MCF 10A (cell line): ENCODE results near the gene PRSS16. TPM values are rescaled to one million over a fixed set of nuclear protein-coding genes. Genes with fewer than 3 reads are reported as not detected.

Source experiments
- BruUV-seq: library from RNA; stranded (reverse); fragments of 400-500 nt; replicated peaks from 2 replicates; lab custom pipeline; 2021; lab: Mats Ljungman, UMichigan
- CTCF ChIA-PET: fragments of 300-600 bp; sonication (Branson Sonifier 250); formaldehyde crosslinking; extraction: SDS; loops from one replicate; lab custom pipeline; 2021; ENCODE audit warnings: antibody characterized with exemption, inconsistent platforms; lab: Yijun Ruan, JAX
- POLR2A ChIA-PET: fragments of 300-600, 350-650 bp; sonication (Branson Sonifier 250); formaldehyde crosslinking; extraction: SDS; loops from one replicate; lab custom pipeline; 2020; ENCODE audit warnings: antibody characterized with exemption, inconsistent platforms; lab: Yijun Ruan, JAX
- DNase-seq: peaks from one replicate; pipeline ENCODE4 v3.0.0-alpha.2; 2018; ENCODE audit not compliant: unreplicated experiment
- H3K27ac Mint-ChIP-seq: one replicate; pipeline ENCODE4 v1.8.0; 2022; ENCODE audit warnings: mild to moderate bottlenecking, low read depth, mixed read lengths; ENCODE audit not compliant: unreplicated experiment
- H3K27me3 Mint-ChIP-seq: one replicate; pipeline ENCODE4 v1.8.0; 2022; ENCODE audit warnings: mixed read lengths; ENCODE audit not compliant: insufficient read depth, unreplicated experiment
- H3K36me3 Mint-ChIP-seq: one replicate; pipeline ENCODE4 v1.8.0; 2022; ENCODE audit warnings: mild to moderate bottlenecking, moderate library complexity, mixed read lengths; ENCODE audit not compliant: insufficient read depth, unreplicated experiment
- H3K4me1 Mint-ChIP-seq: one replicate; pipeline ENCODE4 v1.8.0; 2022; ENCODE audit warnings: mixed read lengths; ENCODE audit not compliant: insufficient read depth, unreplicated experiment
- H3K4me3 Mint-ChIP-seq: one replicate; pipeline ENCODE4 v1.8.0; 2022; ENCODE audit warnings: mild to moderate bottlenecking, moderate library complexity, mixed read lengths; ENCODE audit not compliant: unreplicated experiment
- H3K9me3 Mint-ChIP-seq: one replicate; pipeline ENCODE4 v1.8.0; 2022; ENCODE audit warnings: mixed read lengths; ENCODE audit not compliant: unreplicated experiment
- intact Hi-C: fragments of 100-400 bp; cut with micrococcal nuclease; formaldehyde crosslinking; loops from 2 replicates; pipeline ENCODE4 v1.14.1; 2022
- total RNA-seq: library from RNA; stranded (reverse); gene quantifications from 2 replicates; pipeline ENCODE4 v1.2.3, GENCODE V29; 2022
- TF ChIP-seq, protein P1 (sequence below): fragments of 200-600 bp; IDR thresholded peaks from one replicate; pipeline ENCODE4 v1.8.0; 2022; ENCODE audit warnings: antibody characterized with exemption, mild to moderate bottlenecking; ENCODE audit not compliant: unreplicated experiment

PRSS16 gene
- total RNA-seq, 1 experiment from 2014 or later: 22.8 TPM

DNA sequence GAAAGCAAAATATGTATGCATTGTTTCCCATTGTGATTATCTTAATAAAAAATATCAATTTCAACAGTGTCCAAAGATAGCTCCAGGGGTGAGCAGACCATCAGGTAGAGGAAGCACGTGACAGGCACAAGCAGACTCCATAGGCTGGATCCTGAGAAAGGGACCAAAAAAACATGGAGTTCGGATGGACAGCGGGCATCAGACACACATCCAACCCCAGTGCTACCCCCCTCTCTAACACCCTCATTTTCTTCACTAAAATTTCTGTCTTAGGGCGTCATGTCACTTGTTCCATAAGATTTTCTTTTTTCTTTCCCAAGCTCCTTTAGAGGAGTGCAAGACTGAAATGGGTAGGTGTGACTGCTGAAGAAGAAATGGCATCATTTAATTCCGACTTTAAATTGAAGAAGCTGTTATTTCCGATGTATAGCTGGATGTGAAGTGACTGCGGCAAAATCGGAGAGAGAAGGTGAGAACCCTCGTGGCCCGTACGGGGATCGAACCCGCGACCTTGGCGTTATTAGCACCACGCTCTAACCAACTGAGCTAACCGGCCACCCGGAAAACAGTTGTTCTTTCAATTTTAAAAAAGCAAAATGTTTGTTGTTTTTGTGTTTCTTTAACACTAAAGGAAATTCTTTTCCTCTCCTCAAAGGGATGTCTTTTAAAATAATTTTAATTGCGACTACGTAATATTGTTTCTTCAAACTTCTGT, 10.3 kb upstream of the PRSS16 start:
- ChIA-PET CTCF (interaction anchor here (0.5 to 1.5 kb wide), 4 partner anchors 24 to 1175 kb away, joined by 3 to 4 read pairs (median 4); no protein-coding TSS in a partner anchor), POLR2A (interaction anchor here (0.5 to 4.1 kb wide), 10 partner anchors 12 to 1190 kb away, joined by 3 to 24 read pairs (median 4); a partner anchor contains a TSS)
- peak; percentile 52 for DNase-seq
- Mint-ChIP-seq H3K27ac (peak overlapping the region; percentile 51), H3K4me3 (peak overlapping the region; percentile 75), H3K9me3 (no peaks in the 10 kb centered on the region), H3K36me3 (peaks cover 13% of the 10 kb centered on the region), H3K4me1 (peaks cover 13% of the 10 kb centered on the region), H3K27me3 (no peaks in the 10 kb centered on the region)
- TF ChIP-seq, protein P1, sequence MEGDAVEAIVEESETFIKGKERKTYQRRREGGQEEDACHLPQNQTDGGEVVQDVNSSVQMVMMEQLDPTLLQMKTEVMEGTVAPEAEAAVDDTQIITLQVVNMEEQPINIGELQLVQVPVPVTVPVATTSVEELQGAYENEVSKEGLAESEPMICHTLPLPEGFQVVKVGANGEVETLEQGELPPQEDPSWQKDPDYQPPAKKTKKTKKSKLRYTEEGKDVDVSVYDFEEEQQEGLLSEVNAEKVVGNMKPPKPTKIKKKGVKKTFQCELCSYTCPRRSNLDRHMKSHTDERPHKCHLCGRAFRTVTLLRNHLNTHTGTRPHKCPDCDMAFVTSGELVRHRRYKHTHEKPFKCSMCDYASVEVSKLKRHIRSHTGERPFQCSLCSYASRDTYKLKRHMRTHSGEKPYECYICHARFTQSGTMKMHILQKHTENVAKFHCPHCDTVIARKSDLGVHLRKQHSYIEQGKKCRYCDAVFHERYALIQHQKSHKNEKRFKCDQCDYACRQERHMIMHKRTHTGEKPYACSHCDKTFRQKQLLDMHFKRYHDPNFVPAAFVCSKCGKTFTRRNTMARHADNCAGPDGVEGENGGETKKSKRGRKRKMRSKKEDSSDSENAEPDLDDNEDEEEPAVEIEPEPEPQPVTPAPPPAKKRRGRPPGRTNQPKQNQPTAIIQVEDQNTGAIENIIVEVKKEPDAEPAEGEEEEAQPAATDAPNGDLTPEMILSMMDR: no peak
- no TSS peak for BruUV-seq
- intact Hi-C loops: loop anchor here (5.0 to 10.0 kb wide), 3 partner anchors 60 to 368 kb away; partner anchors contain the start of gene ZNF184

DNA sequence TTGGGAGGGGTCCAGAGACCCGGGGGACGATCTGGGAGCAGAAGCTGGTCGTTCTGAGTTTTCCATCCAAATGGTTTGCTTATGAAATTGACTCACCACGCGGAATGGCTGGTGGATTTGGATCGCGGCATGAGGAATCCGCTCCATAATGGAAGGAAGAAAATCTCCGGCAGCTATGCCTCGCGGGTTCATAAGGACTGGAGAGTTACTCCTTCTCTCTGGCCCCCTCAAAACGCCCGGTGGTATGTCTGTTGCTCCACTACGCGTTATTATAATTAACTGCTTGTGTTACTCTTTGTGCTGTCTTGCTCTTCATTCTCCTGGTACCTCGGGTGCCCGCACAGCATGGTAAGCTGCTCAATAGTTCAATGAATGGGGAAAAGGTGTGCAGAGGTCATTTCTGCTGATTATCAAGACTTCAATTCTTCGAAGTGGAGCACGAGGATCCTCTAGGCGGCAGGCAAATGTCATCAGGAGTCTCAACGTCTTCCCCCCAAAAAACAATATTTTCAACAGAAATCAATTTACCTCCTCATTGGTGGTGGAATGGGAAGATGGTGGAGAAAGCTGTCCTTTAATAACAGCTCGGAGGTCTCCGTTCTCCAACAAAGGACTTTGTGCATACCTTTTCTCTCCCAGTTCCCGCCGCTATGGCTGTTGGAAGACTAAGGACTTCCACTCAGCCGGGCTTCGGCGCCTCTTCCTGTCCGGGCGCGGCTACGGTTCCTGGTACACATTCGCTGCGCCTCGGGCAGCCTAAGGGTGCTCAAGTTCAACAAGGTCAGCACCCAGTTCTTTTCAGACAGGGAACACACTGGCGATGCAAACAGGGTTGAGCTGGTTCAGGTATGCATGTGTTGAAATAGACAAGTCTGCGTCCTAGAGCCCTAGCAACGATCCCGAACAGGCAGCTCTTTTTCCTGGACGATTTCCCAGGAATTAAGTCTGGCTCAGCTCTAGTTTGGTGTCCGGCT, 9.2 kb upstream of the PRSS16 start:
- intact Hi-C loops: loop anchor here (5.0 to 10.0 kb wide), 3 partner anchors 59 to 367 kb away; partner anchors contain the start of gene ZNF184

DNA sequence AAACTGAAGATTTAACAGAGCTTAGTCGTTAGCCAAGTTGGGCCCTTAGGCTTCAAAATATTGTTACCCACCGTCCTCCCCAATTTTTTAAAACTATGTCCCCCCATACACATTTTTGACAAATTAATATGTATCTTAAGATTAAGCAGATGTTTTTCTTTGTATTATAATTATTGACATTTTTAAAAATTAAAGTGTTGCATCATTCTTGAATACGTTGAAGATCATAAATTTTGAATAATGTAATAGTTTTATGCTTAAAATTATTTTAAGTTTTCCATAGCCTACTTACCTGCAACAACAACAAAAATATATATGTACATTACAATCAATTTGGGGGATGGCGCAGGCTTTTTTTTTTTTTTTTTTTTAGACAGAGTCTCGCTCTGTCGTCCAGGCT, 8.2 kb upstream of the PRSS16 start:
- intact Hi-C loops: loop anchor here (5.0 to 10.0 kb wide), 3 partner anchors 58 to 366 kb away; partner anchors contain the start of gene ZNF184
- Mint-ChIP-seq H3K27ac (no peak overlapping the region), H3K36me3 (peaks cover 13% of the 10 kb centered on the region), H3K27me3 (peaks cover 18% of the 10 kb centered on the region), H3K9me3 (no peaks in the 10 kb centered on the region), H3K4me1 (peaks cover 13% of the 10 kb centered on the region), H3K4me3 (peak overlapping the region; percentile 75)
- no TSS peak for BruUV-seq
- TF ChIP-seq, protein P1: no peak
- DNase-seq: no peak
- POLR2A ChIA-PET: interaction anchor here (0.7 to 4.1 kb wide), 7 partner anchors 10 to 646 kb away, joined by 3 to 24 read pairs (median 7); no protein-coding TSS in a partner anchor
- CTCF ChIA-PET: interaction anchor here (0.6 to 0.7 kb wide), 2 partner anchors 13 to 54 kb away, joined by 3 read pairs; no protein-coding TSS in a partner anchor

More for the DNA sequence above, 9.2 kb upstream of the PRSS16 start:
- peak overlapping the region; percentile 75 for H3K4me3 Mint-ChIP-seq
- no TSS peak for BruUV-seq
- H3K27ac Mint-ChIP-seq: peak overlapping the region; percentile 51
- ChIA-PET POLR2A (interaction anchor here (0.5 to 4.1 kb wide), 14 partner anchors 11 to 1358 kb away, joined by 3 to 24 read pairs (median 4); a partner anchor contains a TSS), CTCF (interaction anchor here (0.6 to 1.5 kb wide), 6 partner anchors 12 to 750 kb away, joined by 3 to 4 read pairs (median 3); no protein-coding TSS in a partner anchor)
- peaks cover 13% of the 10 kb centered on the region for H3K4me1 Mint-ChIP-seq
- TF ChIP-seq, protein P1: no peak
- DNase-seq: peak; percentile 84
- no peaks in the 10 kb centered on the region for H3K9me3 Mint-ChIP-seq
- peaks cover 10% of the 10 kb centered on the region for H3K27me3 Mint-ChIP-seq
- H3K36me3 Mint-ChIP-seq: peaks cover 13% of the 10 kb centered on the region
